ENCODE data around the gene ODC1.

ODC1 gene

DNA sequence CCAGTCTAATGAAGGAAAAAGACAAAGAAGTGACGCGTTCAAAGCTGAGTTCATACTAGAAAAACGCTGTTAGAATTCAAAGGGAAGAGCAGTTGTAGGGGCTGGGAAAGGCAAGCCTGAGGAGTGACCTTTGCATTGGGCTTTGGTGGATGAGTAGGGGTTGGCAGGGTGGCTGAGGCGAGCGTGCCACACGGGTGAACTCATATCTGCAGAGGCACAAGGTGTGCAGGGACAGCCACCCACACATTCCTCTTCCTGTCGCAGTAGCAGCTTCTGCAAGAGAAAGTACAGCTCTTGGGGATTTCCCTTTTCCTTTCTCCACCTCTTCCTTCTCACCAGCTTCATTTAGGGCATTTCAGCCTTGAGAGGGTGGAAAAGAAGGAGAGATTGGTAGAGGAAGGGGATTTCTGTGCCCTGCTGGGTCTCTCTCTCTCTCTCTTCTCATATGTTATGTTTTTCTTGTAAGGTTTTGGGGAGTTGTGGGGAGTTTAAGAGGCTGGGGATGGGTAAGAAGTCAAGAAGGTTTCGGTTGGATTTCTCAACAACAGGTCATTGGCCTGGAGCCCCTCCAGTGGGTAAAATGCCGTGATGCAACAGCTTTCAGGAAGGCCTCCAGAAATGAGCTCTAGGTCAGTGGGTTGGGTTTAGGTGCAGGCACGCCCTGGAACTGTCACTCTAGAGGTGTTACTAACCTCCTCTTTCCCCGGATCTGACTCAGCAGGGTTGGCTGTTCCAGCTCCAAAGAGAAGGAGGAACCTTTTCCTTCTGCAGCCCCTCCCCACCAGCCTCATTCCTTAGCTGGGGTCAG, 40.1 kb downstream of the ODC1 start:
- TF ChIP-seq, protein P1, sequence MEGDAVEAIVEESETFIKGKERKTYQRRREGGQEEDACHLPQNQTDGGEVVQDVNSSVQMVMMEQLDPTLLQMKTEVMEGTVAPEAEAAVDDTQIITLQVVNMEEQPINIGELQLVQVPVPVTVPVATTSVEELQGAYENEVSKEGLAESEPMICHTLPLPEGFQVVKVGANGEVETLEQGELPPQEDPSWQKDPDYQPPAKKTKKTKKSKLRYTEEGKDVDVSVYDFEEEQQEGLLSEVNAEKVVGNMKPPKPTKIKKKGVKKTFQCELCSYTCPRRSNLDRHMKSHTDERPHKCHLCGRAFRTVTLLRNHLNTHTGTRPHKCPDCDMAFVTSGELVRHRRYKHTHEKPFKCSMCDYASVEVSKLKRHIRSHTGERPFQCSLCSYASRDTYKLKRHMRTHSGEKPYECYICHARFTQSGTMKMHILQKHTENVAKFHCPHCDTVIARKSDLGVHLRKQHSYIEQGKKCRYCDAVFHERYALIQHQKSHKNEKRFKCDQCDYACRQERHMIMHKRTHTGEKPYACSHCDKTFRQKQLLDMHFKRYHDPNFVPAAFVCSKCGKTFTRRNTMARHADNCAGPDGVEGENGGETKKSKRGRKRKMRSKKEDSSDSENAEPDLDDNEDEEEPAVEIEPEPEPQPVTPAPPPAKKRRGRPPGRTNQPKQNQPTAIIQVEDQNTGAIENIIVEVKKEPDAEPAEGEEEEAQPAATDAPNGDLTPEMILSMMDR (IDR thresholded peaks at IDR 0.05), result no peak
- no peak for TF ChIP-seq ZFX (IDR thresholded peaks at IDR 0.05; ENCODE audit: borderline replicate concordance)
- peak overlapping the region; percentile 80 for H3K27ac ChIP-seq

DNA sequence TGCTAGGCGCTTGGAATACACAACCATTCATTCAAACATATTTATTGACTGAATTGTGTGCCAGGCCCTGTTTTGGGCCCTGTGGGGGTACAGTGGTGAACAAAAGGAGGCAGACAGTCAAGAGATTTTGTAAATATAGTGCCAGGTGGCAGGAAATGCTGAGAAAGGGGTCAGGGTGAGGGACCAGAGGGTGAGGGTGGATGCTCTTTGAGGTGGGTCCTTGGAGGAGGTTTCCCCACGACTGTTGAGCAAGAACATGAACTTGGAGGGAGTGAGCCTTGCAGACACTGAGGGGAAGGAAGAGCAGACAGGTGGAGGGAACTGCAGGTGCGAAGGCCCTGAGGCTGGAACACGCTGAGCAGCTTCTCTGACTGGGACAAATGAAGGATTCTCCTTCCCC, 40.7 kb downstream of the ODC1 start:
- TF ChIP-seq, protein P1 (IDR thresholded peaks at IDR 0.05), result no peak
- TF ChIP-seq ZFX (IDR thresholded peaks at IDR 0.05; ENCODE audit: borderline replicate concordance), result no peak
- peak overlapping the region; percentile 80 for H3K27ac ChIP-seq

DNA sequence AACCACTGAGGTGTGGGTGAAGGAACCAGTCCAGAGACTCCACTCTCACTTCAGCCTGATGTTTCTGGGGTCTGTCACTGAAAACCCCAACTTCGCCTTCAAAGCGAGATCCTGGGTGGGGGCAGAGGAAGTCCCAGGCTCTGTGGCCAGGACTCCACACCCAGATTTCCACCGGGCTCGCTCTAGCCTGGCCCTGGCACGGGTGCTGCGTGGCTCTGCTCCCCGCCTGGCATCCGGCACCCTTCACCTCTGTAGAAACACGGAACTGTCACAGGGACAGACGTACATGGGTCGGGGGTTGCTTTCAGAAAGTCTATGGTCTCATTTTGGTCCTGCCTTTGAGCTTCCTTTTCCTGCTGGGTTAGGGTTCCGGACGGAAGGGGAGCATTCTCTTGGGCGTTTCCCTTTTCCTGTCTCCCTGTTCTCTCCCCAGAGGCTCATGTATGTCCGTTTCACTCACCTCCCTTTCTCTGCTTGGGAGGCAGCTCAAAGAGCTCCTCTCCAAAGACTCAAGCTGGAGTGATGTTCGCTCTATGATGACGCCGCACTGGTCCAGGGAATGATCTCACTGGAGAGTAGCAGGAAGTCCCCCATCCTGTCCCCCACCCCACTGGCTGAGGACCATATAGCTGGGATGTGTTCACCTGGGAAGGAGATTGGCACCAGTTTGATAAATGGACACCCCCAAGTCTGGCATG, 41.5 kb downstream of the ODC1 start:
- TF ChIP-seq, protein P1 (IDR thresholded peaks at IDR 0.05), result no peak
- no peak for TF ChIP-seq ZFX (IDR thresholded peaks at IDR 0.05; ENCODE audit: borderline replicate concordance)
- no peak overlapping the region for H3K27ac ChIP-seq

DNA sequence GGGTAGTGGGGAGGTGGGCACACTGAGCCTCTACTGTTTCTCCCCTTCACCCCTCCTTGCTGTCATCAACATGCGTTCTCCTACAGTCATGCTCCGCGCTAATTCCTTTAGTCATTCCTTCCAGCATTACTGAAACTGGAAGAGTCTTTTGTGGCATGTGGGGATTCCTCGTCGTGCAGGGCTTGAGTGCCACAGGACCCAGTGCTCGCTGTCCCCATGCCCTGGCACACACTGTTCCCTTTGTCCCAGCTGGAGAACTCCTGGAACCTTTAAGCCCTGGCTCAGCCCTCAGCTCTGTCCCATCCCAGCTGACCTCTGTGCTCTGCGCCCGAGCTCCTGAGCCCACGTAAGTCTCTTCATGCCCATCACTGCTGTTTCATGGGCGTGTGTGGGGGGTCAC, 42.1 kb downstream of the ODC1 start:
- no peak for TF ChIP-seq ZFX (IDR thresholded peaks at IDR 0.05; ENCODE audit: borderline replicate concordance)
- TF ChIP-seq, protein P1 (IDR thresholded peaks at IDR 0.05), result no peak
- H3K27ac ChIP-seq, result no peak overlapping the region

DNA sequence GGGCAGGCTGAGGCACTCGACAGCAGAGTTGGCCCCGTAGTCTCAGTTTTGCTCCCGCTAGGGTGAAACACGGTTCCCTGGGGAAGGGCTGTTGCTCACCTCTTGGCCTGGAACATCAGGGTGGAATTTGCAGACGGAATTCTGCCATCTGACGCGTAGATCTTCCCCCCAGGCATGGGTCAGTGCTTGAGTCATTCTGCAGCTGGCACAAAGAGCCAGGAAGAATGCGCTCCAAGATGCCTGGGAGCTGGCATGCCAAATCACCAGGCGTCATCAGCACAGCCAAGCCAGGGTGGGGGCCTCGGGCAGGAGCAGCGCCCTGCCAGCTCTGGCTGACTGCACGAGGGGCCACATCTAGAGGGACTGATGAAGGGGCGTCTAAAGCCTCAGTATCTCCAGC, 42.7 kb downstream of the ODC1 start:
- TF ChIP-seq, protein P1 (IDR thresholded peaks at IDR 0.05), result no peak
- TF ChIP-seq ZFX (IDR thresholded peaks at IDR 0.05; ENCODE audit: borderline replicate concordance), result no peak
- no peak overlapping the region for H3K27ac ChIP-seq

DNA sequence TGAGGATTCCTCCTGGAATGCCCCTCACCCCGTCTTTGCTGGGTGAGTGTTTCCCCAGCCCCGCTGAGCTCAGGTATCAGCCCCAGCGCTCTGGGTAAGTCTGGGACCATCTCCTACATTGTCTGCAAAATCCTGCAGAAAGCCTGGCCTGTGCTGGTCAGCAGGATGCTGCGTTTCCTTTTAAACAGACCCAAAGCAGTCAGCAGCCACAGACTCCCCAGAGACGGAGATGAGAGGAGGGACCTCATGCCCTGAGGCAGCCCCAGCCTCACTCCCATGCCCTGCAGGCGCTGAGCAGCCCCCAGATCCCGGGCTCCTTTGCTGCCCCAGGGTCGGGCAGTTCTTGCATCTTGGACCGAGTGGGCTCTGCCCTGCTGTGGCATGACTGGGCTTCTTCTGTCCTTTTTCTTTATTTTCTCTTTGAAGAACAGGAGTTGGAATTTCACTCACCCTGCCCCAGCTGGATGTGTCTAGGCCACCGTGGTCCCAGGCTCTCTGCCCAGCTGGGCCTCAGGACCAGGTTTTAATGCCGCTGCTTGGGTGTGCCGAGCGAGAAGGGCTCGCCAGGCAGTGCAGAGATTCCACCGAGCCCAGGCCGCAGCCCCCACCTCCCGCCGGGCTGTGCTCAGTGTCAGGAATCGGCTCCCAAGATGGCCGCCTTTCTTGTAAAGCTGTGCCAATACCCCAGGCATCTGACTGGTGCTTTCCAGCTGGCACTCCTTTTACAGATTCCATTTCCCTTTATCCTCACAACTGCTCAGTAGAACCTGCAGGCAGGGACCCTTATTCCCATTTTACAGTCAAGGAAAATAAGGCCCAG, 43.6 kb downstream of the ODC1 start:
- TF ChIP-seq, protein P1 (IDR thresholded peaks at IDR 0.05), result no peak
- TF ChIP-seq ZFX (IDR thresholded peaks at IDR 0.05; ENCODE audit: borderline replicate concordance), result no peak
- no peak overlapping the region for H3K27ac ChIP-seq
